Measurements from ENCODE around the gene TMEM120B. TPM values are rescaled to one million over a fixed set of nuclear protein-coding genes. Genes with fewer than 3 reads are reported as not detected.

The TMEM120B gene
- total RNA-seq, 4 donors from 2014 or later = 5.9 to 11.2 (median 6.4) TPM

GRCh38 chr12:121764808-121765207 is 52.3 kb downstream of the TMEM120B start:
- Histone ChIP-seq H3K9me3 (no peaks in the 10 kb centered on the region), H3K27me3 (no peaks in the 10 kb centered on the region), H3K4me3 (no peak overlapping the region), H3K36me3 (no peaks in the 10 kb centered on the region), H3K27ac (no peak overlapping the region), H3K4me1 (peaks cover 23 to 25% of the 10 kb centered on the region in 2 donors)
- TF ChIP-seq POLR2A (IDR thresholded peaks at IDR 0.05) (no peak), CTCF (IDR thresholded peaks at IDR 0.05 in 4 of 5, conservative IDR thresholded peaks at IDR 0.05 in 1 of 5) (no peak)
- in situ Hi-C loops (cut with MboI; ENCODE audit: low sequenced_read_pairs in 4 of 4) (loop anchor here (5.0 to 10.0 kb wide), 3 partner anchors 60 to 73 kb away; no protein-coding TSS in a partner anchor), intact Hi-C loops (cut with DNase I; ENCODE audit: low total_unique reads) (no loop called here)
- no peak for ATAC-seq
- DNase-seq = no peak

- intact Hi-C loops (cut with DNase I; ENCODE audit: low total_unique reads) = no loop called here
- DNase-seq = no peak
- Histone ChIP-seq H3K36me3 (no peaks in the 10 kb centered on the region), H3K4me1 (peaks cover 23 to 29% of the 10 kb centered on the region in 2 donors), H3K27me3 (no peaks in the 10 kb centered on the region), H3K9me3 (no peaks in the 10 kb centered on the region), H3K4me3 (no peak overlapping the region), H3K27ac (no peak overlapping the region)
- in situ Hi-C loops (cut with MboI; ENCODE audit: low sequenced_read_pairs in 4 of 4) = loop anchor here (5.0 to 10.0 kb wide), 3 partner anchors 61 to 73 kb away; no protein-coding TSS in a partner anchor
- no peak for TF ChIP-seq POLR2A (IDR thresholded peaks at IDR 0.05)
- TF ChIP-seq CTCF (IDR thresholded peaks at IDR 0.05 in 4 of 5, conservative IDR thresholded peaks at IDR 0.05 in 1 of 5) = no peak
- ATAC-seq = no peak
These were observed 53.0 kb downstream of the TMEM120B start for GRCh38 chr12:121765573-121765972.

GRCh38 chr12:121766290-121767039 is 53.9 kb downstream of the TMEM120B start:
- DNase-seq (no peak), ATAC-seq (no peak)
- intact Hi-C loops (cut with DNase I; ENCODE audit: low total_unique reads) = no loop called here
- Histone ChIP-seq H3K27me3 (no peaks in the 10 kb centered on the region), H3K9me3 (no peaks in the 10 kb centered on the region), H3K4me3 (no peak overlapping the region), H3K36me3 (no peaks in the 10 kb centered on the region), H3K27ac (no peak overlapping the region), H3K4me1 (peaks cover 22 to 24% of the 10 kb centered on the region in 2 donors)
- TF ChIP-seq POLR2A (IDR thresholded peaks at IDR 0.05) (no peak), CTCF (IDR thresholded peaks at IDR 0.05 in 4 of 5, conservative IDR thresholded peaks at IDR 0.05 in 1 of 5) (no peak)
- in situ Hi-C loops (cut with MboI; ENCODE audit: low sequenced_read_pairs in 4 of 4) = loop anchor here (5.0 to 10.0 kb wide), 3 partner anchors 62 to 74 kb away; no protein-coding TSS in a partner anchor

- H3K4me1 ChIP-seq = peaks cover 12 to 17% of the 10 kb centered on the region in 2 donors
- intact Hi-C loops (cut with DNase I; ENCODE audit: low total_unique reads) = no loop called here
- H3K9me3 ChIP-seq = no peaks in the 10 kb centered on the region
- peak overlapping the region in 3 of 4 donors; percentile 2 to 34 (median 32) for H3K27ac ChIP-seq
- no peak overlapping the region for H3K4me3 ChIP-seq
- no peaks in the 10 kb centered on the region for H3K36me3 ChIP-seq
- no peaks in the 10 kb centered on the region for H3K27me3 ChIP-seq
- TF ChIP-seq CTCF (IDR thresholded peaks at IDR 0.05 in 4 of 5, conservative IDR thresholded peaks at IDR 0.05 in 1 of 5) = no peak
- no peak for TF ChIP-seq POLR2A (IDR thresholded peaks at IDR 0.05)
- DNase-seq = no peak
- peak; percentile 57 to 58 for ATAC-seq
- in situ Hi-C loops (cut with MboI; ENCODE audit: low sequenced_read_pairs in 4 of 4) = loop anchor here (5.0 to 10.0 kb wide), 3 partner anchors 63 to 75 kb away; no protein-coding TSS in a partner anchor
These were observed 55.0 kb downstream of the TMEM120B start for GRCh38 chr12:121767525-121768016.

Data from gastrocnemius medialis (tissue), 4 donors.